ENCODE results near the gene ASAP3.

DNA sequence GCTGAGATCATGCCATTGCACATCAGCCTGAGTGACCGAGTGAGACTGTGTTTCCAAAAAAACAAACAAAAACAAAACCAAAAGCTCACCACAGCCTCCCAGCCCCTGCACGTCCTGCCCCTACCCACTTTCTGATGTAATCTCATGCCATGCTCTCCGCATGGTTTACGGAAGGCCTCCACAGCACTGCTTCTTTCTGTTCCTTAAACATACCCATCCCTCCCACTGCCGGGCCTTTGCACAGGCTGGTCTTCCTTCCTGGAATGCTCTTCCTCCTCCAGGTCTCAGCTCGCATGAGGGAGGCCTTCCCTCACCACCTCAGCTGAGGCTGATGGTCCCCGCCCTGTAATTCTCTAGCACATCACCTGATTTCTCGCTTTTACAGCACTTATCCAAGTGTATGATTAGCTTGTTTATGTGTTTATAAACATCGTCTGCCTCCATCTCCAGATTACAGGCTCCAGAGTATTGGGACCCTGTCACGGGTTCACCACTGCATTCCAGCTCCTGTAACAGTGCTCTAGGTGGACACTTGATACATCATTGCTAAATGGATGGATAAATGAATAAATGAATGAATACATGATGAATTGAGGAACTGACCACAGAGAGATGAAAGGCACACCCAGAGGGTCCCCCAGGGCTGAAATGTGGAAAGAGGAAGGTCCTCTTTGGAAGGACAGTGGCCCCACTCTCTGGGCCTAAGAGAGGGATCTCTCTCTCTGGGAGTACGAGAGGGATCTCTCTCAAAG lies 81.5 kb downstream of the ASAP3 start:
- TF ChIP-seq CHD4 (IDR thresholded peaks at IDR 0.05; ENCODE audit: borderline replicate concordance): no peak
- no peak for TF ChIP-seq POLR2A (IDR thresholded peaks at IDR 0.05; ENCODE audit: low read length)
- TF ChIP-seq, protein P1, sequence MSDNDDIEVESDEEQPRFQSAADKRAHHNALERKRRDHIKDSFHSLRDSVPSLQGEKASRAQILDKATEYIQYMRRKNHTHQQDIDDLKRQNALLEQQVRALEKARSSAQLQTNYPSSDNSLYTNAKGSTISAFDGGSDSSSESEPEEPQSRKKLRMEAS (IDR thresholded peaks at IDR 0.05): no peak
- TF ChIP-seq HEYL (CRISPR knock-in tag; IDR thresholded peaks at IDR 0.05): no peak
- TF ChIP-seq, protein P2, sequence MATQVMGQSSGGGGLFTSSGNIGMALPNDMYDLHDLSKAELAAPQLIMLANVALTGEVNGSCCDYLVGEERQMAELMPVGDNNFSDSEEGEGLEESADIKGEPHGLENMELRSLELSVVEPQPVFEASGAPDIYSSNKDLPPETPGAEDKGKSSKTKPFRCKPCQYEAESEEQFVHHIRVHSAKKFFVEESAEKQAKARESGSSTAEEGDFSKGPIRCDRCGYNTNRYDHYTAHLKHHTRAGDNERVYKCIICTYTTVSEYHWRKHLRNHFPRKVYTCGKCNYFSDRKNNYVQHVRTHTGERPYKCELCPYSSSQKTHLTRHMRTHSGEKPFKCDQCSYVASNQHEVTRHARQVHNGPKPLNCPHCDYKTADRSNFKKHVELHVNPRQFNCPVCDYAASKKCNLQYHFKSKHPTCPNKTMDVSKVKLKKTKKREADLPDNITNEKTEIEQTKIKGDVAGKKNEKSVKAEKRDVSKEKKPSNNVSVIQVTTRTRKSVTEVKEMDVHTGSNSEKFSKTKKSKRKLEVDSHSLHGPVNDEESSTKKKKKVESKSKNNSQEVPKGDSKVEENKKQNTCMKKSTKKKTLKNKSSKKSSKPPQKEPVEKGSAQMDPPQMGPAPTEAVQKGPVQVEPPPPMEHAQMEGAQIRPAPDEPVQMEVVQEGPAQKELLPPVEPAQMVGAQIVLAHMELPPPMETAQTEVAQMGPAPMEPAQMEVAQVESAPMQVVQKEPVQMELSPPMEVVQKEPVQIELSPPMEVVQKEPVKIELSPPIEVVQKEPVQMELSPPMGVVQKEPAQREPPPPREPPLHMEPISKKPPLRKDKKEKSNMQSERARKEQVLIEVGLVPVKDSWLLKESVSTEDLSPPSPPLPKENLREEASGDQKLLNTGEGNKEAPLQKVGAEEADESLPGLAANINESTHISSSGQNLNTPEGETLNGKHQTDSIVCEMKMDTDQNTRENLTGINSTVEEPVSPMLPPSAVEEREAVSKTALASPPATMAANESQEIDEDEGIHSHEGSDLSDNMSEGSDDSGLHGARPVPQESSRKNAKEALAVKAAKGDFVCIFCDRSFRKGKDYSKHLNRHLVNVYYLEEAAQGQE (IDR thresholded peaks at IDR 0.05): no peak
- TF ChIP-seq RFX5 (IDR thresholded peaks at IDR 0.05): no peak
- TF ChIP-seq CTCF (IDR thresholded peaks at IDR 0.05): no peak
- no peak for TF ChIP-seq TP53 (CRISPR knock-in tag; IDR thresholded peaks at IDR 0.05)
- no peak for TF ChIP-seq NFE2L2 (conservative IDR thresholded peaks at IDR 0.05; ENCODE audit: low read length)
- TF ChIP-seq JUN (IDR thresholded peaks at IDR 0.05): no peak
- no peak for TF ChIP-seq CBX8 (IDR thresholded peaks at IDR 0.05)
- TF ChIP-seq, protein P3, sequence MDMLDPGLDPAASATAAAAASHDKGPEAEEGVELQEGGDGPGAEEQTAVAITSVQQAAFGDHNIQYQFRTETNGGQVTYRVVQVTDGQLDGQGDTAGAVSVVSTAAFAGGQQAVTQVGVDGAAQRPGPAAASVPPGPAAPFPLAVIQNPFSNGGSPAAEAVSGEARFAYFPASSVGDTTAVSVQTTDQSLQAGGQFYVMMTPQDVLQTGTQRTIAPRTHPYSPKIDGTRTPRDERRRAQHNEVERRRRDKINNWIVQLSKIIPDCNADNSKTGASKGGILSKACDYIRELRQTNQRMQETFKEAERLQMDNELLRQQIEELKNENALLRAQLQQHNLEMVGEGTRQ (IDR thresholded peaks at IDR 0.05): no peak
- TF ChIP-seq MAFK (IDR thresholded peaks at IDR 0.05; ENCODE audit: partially characterized antibody): no peak
- no peak for TF ChIP-seq MAZ (IDR thresholded peaks at IDR 0.05; ENCODE audit: borderline replicate concordance, low read depth, low read length)

Measured in A549 (cell line).